Testis (tissue), 3 donors: ENCODE measurements around the gene GOLM1. TPM values are rescaled to one million over a fixed set of nuclear protein-coding genes. Genes with fewer than 3 reads are reported as not detected.

Experiments
- DNase-seq: peaks from one replicate; pipeline ENCODE4 v3.0.0-alpha.2; 2019
- H3K27ac ChIP-seq, 2 donors: fragments of 200-600 bp; sonication (generic); one replicate each; pipeline ENCODE4 v1.5.1; 2019
- H3K27me3 ChIP-seq: fragments of 200-600 bp; sonication (generic); one replicate; pipeline ENCODE4 v1.5.1; 2019
- H3K36me3 ChIP-seq: fragments of 200-600 bp; sonication (generic); one replicate; pipeline ENCODE4 v1.5.1; 2017; ENCODE audit warnings: low read depth; ENCODE audit errors: missing control alignments
- H3K4me1 ChIP-seq: fragments of 200-600 bp; sonication (generic); one replicate; pipeline ENCODE4 v1.5.1; 2019
- H3K4me3 ChIP-seq, 2 donors: fragments of 200-600 bp; sonication (generic); one replicate each; pipeline ENCODE4 v1.5.1; 2017 to 2019
- H3K9me3 ChIP-seq: fragments of 200-600 bp; sonication (generic); one replicate; pipeline ENCODE4 v1.5.1; 2017
- CTCF ChIP-seq, 3 experiments: fragments of 450-650 bp in 2 of 3; fragments of 200-600 bp in 1 of 3; sonication (generic) in 1 of 3; IDR thresholded peaks; one replicate each; pipeline ENCODE4 v1.5.1; 2016 to 2019; ENCODE audit warnings: antibody characterized with exemption in 3 of 3, mild to moderate bottlenecking in 2 of 3, moderate library complexity in 1 of 3
- POLR2A ChIP-seq: fragments of 450-650 bp; IDR thresholded peaks from one replicate; pipeline ENCODE4 v1.6.1; 2017; ENCODE audit warnings: antibody characterized with exemption, mild to moderate bottlenecking, moderate library complexity
- WGBS, 2 donors: methylation state at CpG; one replicate each; pipeline ENCODE4 v1.1.5; 2018; 5-methylcytosine and 5-hydroxymethylcytosine counted together
- intact Hi-C: fragments of 100-400 bp; cut with DNase I; formaldehyde crosslinking; loops from one replicate; pipeline ENCODE4 v1.15.1; 2023; ENCODE audit warnings: low total_unique reads
- polyA plus RNA-seq: library from polyadenylated mRNA; stranded (reverse); fragments of 350-450 nt; fragmentation: Illumina TruSeq; extraction: RNeasy Lipid Tissue Mini Kit (QIAGEN cat#74804); gene quantifications from one replicate; pipeline ENCODE4 v1.2.3, GENCODE V29; 2014; ENCODE audit warnings: low read depth, low replicate concordance; ENCODE audit not compliant: insufficient read depth
- total RNA-seq, 2 donors: library from RNA; depleted of rRNA; stranded (reverse); fragments of >200 nt; gene quantifications; one replicate each; pipeline ENCODE4 v1.2.3, GENCODE V29; 2016

The GOLM1 gene
- total and polyA plus RNA-seq, 3 donors from 2014 or later = 28.3 to 37.0 (median 29.3) TPM

- WGBS, 2 donors = 78 to 95% methylated on average over 1 of the region's 1 CpG
- Histone ChIP-seq H3K27ac (no peak overlapping the region), H3K36me3 (no peaks in the 10 kb centered on the region), H3K27me3 (no peaks in the 10 kb centered on the region), H3K4me3 (no peak overlapping the region), H3K4me1 (no peaks in the 10 kb centered on the region), H3K9me3 (no peaks in the 10 kb centered on the region)
- TF ChIP-seq CTCF (IDR thresholded peaks at IDR 0.05) = no peak
- DNase-seq = no peak
- intact Hi-C loops = no loop called here
These were observed 94.0 kb downstream of the GOLM1 start for GRCh38 chr9:86005253-86005775.

DNA sequence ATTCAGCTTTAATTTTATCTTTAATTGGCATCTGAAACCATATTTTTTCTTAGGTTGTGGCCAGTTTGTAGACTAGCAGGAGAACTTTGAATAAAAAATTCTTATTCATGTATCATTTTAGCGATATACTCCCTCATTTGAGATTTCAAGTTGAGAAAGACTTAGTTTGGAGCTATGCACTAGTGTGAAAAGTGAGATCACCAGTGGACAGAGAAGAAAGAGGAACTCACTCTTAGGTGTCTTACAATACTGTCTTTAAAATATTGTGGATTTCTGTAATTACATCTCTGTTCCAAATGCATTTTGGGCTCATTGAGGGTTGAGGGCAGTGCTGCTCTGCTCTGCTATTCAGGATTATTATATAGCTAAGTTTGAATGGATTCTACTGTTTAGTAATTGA, 103.8 kb downstream of the GOLM1 start:
- H3K4me3 ChIP-seq = no peak overlapping the region
- intact Hi-C loops = no loop called here
- no peak for DNase-seq
- H3K9me3 ChIP-seq = no peaks in the 10 kb centered on the region
- H3K4me1 ChIP-seq = no peaks in the 10 kb centered on the region
- no peaks in the 10 kb centered on the region for H3K36me3 ChIP-seq
- H3K27me3 ChIP-seq = no peaks in the 10 kb centered on the region
- WGBS, 2 donors = 69 to 74% methylated on average over 1 of the region's 1 CpG
- TF ChIP-seq POLR2A (no peak), CTCF (IDR thresholded peaks at IDR 0.05) (no peak)
- H3K27ac ChIP-seq = no peak overlapping the region

- intact Hi-C loops = no loop called here
- TF ChIP-seq POLR2A = no peak
- no peak for TF ChIP-seq CTCF (IDR thresholded peaks at IDR 0.05)
- no peaks in the 10 kb centered on the region for H3K9me3 ChIP-seq
- H3K27ac ChIP-seq = no peak overlapping the region
- H3K36me3 ChIP-seq = no peaks in the 10 kb centered on the region
- no peak overlapping the region for H3K4me3 ChIP-seq
- H3K4me1 ChIP-seq = no peaks in the 10 kb centered on the region
- no peaks in the 10 kb centered on the region for H3K27me3 ChIP-seq
- DNase-seq = no peak
These were observed 104.3 kb downstream of the GOLM1 start for GRCh38 chr9:85995097-85995496.

- Histone ChIP-seq H3K27me3 (no peaks in the 10 kb centered on the region), H3K4me1 (no peaks in the 10 kb centered on the region), H3K9me3 (no peaks in the 10 kb centered on the region), H3K36me3 (no peaks in the 10 kb centered on the region), H3K27ac (no peak overlapping the region), H3K4me3 (no peak overlapping the region)
- no peak for TF ChIP-seq POLR2A
- TF ChIP-seq CTCF (IDR thresholded peaks at IDR 0.05) = no peak
- intact Hi-C loops = no loop called here
- 51 to 60% methylated on average over 2 of the region's 2 CpGs for WGBS, 2 donors
- no peak for DNase-seq
These were observed 105.2 kb downstream of the GOLM1 start for GRCh38 chr9:85994191-85994590.

GRCh38 chr9:85987236-85987635, 112.1 kb downstream of the GOLM1 start:
- WGBS, 2 donors = 80 to 88% methylated on average over 3 of the region's 3 CpGs
- intact Hi-C loops = no loop called here
- DNase-seq = no peak
- Histone ChIP-seq H3K9me3 (no peaks in the 10 kb centered on the region), H3K36me3 (no peaks in the 10 kb centered on the region), H3K4me1 (no peaks in the 10 kb centered on the region), H3K4me3 (no peak overlapping the region), H3K27me3 (no peaks in the 10 kb centered on the region), H3K27ac (no peak overlapping the region)
- TF ChIP-seq POLR2A (no peak), CTCF (IDR thresholded peaks at IDR 0.05) (no peak)
